GM12801 (cell line): ENCODE results near the gene FYN.

Experiments
- CTCF ChIP-seq: IDR thresholded peaks from one replicate; pipeline ENCODE4 v1.5.1; 2011; ENCODE audit warnings: control low read depth; ENCODE audit not compliant: insufficient read length; ENCODE audit errors: extremely low read depth

Gene FYN

GRCh38 chr6:111771629-111772028 lies 101.6 kb downstream of the FYN start:
- TF ChIP-seq CTCF: no peak

GRCh38 chr6:111771094-111771432 lies 102.2 kb downstream of the FYN start:
- TF ChIP-seq CTCF: no peak

GRCh38 chr6:111770263-111771093 lies 102.8 kb downstream of the FYN start:
- TF ChIP-seq CTCF: no peak

GRCh38 chr6:111769365-111770152 lies 103.7 kb downstream of the FYN start:
- TF ChIP-seq CTCF: no peak

GRCh38 chr6:111768431-111768770 lies 104.9 kb downstream of the FYN start:
- TF ChIP-seq CTCF: no peak

- TF ChIP-seq CTCF: no peak
These were observed 105.4 kb downstream of the FYN start for GRCh38 chr6:111767752-111768430.

- TF ChIP-seq CTCF: no peak
These were observed 106.9 kb downstream of the FYN start for GRCh38 chr6:111766201-111766857.
